ENCODE data around the gene KRTAP7-1.

DNA sequence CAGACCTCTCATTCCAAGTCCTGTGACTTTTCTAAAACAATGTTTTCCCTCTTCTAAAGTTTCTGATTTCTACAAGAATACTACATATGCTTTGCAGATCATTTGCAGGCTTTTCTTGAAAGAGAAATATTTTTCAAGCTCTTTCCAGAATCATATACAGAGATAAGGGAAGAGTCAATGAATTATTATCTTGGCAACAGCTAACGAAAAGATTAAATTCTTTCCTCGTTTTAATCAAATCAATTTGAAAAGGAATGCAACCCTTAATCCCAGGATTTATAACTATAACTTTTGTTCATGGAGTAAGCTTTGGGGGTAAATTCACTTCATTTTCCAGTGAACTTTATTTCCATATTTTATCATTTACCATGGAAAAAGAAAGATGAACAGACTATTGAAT is 45.0 kb upstream of the KRTAP7-1 start:
- TF ChIP-seq, protein P1, sequence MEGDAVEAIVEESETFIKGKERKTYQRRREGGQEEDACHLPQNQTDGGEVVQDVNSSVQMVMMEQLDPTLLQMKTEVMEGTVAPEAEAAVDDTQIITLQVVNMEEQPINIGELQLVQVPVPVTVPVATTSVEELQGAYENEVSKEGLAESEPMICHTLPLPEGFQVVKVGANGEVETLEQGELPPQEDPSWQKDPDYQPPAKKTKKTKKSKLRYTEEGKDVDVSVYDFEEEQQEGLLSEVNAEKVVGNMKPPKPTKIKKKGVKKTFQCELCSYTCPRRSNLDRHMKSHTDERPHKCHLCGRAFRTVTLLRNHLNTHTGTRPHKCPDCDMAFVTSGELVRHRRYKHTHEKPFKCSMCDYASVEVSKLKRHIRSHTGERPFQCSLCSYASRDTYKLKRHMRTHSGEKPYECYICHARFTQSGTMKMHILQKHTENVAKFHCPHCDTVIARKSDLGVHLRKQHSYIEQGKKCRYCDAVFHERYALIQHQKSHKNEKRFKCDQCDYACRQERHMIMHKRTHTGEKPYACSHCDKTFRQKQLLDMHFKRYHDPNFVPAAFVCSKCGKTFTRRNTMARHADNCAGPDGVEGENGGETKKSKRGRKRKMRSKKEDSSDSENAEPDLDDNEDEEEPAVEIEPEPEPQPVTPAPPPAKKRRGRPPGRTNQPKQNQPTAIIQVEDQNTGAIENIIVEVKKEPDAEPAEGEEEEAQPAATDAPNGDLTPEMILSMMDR (IDR thresholded peaks at IDR 0.05; ENCODE audit: low read depth, low read length): no peak
- TF ChIP-seq, protein P2, sequence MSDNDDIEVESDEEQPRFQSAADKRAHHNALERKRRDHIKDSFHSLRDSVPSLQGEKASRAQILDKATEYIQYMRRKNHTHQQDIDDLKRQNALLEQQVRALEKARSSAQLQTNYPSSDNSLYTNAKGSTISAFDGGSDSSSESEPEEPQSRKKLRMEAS (IDR thresholded peaks at IDR 0.05; ENCODE audit: low read depth, low read length): no peak
- TF ChIP-seq MYC (IDR thresholded peaks at IDR 0.05; ENCODE audit: low read depth, low read length): no peak

Measured in NB4 (cell line).